Kidney glomerular epithelial cell (primary cell): ENCODE data around the gene FA2H.
"Not testable (repeated sequence)": the region's sequence is repeated elsewhere in the genome, so short reads cannot be mapped to it uniquely, and the experiment has no call there.

Source experiments
- DNase-seq: peaks from one replicate; lab custom pipeline; 2025; lab: John Stamatoyannopoulos, UW

The FA2H gene

DNA sequence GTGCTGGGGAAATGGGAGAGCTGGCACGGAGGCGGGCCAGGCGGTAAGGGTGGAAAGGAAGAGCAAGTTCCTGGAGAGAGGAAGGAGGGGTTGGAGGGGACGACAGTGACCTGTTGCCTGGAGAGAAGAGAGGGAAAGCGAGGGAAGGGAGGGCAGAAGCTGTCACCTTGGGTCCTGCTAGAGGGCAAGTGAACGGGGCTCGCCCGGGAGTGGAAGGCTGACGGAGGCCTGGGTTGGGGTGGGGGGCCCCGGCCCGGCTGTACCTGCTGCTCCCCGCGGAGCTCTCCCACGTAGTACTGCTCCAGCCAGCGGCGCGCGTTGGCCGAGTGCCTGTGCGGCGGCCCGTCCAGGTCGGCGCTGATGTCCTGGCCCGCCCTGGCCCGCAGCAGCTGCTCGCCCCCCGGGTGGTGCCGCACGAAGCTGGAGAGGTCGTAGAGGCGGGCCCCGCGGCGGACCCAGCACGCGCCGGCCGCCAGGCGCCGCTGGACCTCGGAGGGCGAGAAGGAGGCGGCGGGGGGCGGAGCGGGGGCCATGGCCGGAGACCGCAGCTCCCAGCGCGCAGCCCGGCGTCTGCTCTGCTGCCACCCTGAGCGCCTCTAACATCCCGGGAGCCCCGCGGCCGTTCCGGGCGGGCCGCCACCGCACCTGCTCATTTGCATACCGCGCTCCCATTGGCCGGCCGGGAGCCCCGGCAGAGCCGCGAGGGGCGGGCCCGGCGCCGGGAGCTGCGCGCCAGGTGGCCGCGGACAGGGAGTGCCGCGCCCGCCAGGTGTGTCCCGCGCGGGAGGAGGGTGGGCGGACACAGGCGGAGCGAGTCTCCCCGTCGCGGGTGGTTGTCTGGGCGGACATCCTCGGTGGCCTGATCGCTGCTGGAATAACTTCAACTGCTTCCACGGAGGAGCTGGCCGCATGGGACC, at the start of gene FA2H:
FA2H (minus strand) TSS at position 598 of the 917 bp plus-strand sequence; CDS start at position 533, 65 bp downstream.
- peak; percentile 11 for DNase-seq

- DNase-seq, result no peak
These were observed 43.2 kb upstream of the FA2H start for GRCh38 chr16:74817851-74818250.

GRCh38 chr16:74813109-74813641, 38.6 kb upstream of the FA2H start:
- DNase-seq, result peak; percentile 50

DNA sequence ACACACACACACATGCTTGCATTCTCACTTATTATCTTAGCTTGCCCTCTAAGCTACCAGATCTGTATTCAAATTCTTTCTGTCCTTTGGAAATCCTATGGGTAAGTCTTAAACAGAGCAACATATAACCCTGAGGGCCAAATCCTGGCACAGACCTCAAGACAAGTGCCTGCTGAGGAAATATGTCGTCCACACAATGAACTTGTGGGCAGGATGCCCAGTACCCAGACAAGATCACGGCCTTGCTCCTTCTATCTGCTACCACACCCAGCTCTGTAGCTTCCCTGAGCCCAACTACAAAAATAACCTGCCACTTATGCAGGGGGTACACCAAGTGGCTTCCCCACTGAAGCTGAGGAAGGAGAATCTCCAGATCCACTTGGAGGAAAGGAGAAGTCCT, 37.3 kb upstream of the FA2H start:
- DNase-seq, result no peak

DNA sequence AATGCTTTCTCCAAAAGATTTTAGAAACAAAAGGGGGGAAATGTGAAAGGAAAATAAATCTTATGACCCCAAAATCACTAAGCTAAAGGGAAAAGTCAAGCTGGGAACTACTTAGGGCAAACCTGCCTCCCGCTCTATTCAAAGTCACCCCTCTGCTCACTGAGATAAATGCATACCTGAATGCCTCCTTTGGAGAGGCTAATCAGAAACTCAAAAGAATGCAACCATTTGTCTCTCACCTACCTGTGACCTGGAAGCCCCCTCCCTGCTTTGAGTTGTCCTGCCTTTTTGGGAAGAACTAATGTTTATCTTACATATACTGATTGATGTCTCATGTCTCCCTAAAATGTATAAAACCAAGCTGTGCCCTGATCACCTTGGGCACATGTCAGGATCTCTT, 36.6 kb upstream of the FA2H start:
- not testable (repeated sequence) for DNase-seq

DNA sequence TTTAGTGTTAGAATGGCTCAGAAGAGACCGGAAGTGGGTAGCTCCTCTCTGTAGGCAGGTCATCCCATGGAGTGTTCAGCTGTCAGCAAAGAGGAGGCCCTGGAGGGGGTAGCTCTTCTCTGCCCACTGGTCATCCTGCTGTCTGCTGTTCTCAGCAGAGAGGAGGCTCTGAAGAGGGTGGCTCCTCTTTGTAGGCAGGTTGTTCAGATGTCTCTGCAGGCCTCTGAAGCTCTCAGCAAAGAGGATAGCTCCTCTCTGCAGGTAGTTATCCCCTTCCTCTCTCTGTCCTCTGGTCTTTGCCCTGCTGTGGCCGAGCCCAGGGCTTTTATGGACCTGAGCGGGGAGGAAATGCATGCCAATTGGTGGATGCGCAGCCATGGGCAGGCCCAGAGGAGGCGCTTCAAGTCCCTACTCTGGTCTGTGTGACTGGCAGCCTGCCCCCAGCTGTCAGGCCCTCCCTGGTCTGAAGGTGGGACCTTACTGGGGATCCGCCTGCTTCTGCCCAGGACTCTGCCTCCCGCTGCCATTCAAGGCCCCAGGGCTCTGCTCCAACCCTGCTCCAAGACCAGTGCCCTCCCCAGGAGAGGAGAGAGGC, 32.5 kb upstream of the FA2H start:
- no peak for DNase-seq

DNA sequence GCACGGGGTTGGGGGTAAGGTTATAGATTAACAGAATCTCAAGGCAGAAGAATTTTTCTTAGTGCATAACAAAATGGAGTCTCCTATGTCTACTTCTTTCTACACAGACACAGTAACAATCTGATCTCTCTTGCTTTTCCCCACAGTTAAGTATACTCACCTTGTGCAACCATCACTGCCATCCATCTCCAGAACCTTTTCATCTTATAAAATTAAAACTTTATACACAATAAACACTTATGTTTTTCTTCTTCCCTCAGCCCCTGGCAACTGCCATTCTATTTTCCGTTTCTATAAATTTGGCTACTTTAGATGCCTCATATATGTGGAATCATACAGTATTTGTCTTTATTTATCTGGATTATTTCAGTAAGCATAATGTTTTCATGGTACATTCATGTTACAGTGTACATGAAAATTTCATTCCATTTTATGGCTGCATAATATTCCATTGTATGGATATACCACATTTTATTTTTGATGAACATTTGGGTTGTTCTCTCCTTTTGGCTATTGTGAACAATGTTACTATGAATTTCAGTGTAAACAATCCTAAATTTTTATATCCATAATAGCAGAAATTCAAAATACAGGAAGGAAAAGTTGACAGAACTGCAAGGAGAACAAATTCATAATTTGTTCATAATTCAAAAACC, 25.7 kb upstream of the FA2H start:
- DNase-seq, result no peak

- DNase-seq, result no peak
These were observed 22.8 kb upstream of the FA2H start for GRCh38 chr16:74797414-74797813.

GRCh38 chr16:74795104-74795503, 20.5 kb upstream of the FA2H start:
- no peak for DNase-seq

- DNase-seq, result no peak
These were observed 20.0 kb upstream of the FA2H start for GRCh38 chr16:74794668-74795067.

GRCh38 chr16:74793571-74793970, 19.0 kb upstream of the FA2H start:
- no peak for DNase-seq

- no peak for DNase-seq
These were observed 17.6 kb upstream of the FA2H start for GRCh38 chr16:74792225-74792624.

GRCh38 chr16:74791749-74792148, 17.1 kb upstream of the FA2H start:
- not testable (repeated sequence) for DNase-seq

- no peak for DNase-seq
These were observed 13.5 kb upstream of the FA2H start for GRCh38 chr16:74788108-74788507.

DNA sequence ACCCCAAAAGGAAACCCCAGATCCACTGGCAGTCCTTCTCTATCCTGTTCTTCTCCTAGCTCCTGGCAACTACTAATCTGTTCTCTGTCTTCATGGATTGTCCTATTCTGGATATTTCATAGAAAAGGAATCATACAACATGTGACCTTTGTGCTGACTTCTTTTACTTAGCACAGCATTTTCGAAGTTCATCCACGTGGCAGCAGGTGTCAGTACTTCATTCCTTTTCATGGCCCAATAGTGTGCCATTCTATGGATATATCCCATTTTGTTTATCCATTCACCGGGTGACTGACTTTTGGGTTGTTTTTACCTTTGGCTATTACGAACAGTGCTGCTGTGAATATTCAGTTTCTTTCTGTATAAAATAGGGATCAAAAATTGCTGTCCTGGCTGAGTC, 10.4 kb upstream of the FA2H start:
- DNase-seq, result no peak

GRCh38 chr16:74778646-74779045, 4.0 kb upstream of the FA2H start:
- DNase-seq, result no peak

DNA sequence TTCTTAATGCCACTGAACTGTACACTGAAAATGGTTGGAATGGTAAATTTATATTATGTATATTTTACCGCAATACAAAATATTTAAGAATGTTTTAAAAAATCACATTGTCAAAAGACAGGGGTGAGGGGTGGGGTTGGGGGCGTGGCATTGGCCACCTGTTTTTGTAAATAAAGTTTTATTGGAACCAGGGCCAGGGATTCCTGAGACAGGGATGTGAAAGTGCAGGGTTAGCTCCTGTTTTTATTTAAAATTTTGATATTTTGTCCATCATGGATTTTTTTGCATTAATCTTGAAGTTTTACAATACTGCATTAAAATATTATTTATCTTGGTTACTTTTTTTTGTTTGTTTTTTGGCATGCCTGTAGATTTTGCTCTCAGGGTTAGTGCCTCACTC, 2.3 kb upstream of the FA2H start:
- no peak for DNase-seq

DNA sequence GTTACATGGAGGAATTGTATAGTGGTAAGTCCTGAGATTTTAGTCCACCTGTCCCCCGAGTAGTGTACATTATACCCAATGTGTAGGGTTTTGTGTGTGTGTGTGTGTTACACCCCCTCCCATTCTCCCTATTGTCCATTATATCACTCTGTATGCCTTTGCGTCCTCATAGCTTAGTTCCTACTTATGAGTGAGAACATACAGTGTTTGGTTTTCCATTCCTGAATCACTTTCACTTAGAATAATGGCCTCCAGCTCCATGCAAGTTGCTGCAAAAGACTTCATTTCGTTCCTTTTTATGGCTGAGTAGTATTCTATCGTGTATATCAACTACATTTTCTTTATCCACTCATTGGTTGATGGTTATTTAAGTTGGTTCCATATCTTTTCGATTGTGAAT, 635 bp upstream of the FA2H start:
- no peak for DNase-seq

DNA sequence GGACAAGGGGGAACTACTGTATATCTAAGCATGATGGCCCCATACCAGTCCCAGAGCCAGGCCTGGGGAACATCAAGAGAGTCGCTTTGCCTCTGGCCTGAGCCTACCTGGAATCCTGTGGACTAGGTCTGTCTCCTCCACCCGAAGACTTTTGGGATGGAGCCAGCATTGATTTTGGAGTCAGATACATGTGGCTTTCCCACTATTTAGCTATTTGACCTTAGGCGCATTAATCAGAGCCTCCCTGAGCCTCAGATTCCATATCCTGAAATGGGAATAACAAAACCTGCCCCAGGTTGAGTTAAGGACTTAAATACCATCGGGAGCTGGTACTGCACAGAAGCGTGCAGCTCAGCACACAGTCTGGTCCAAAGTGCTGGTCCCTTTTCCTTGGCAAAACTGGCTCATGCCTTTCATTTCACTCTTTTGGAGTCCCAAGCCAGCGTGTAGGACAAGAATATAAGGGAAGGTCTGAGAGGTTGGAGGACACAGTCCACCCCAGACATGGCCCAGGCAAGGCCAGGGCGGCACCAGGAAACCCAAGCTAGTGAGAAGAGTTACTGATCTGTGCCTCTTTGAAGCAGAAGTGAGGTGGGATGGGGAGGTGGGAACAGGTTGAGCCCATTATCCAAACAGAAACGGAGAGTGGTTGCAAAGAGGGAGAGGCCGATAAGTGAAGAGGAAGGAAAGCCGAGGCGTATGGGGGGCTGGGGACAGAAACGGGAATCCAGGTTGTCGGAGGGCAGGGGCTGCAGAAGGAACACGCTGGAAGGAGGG, 986 bp downstream of the FA2H start:
- no peak for DNase-seq

DNA sequence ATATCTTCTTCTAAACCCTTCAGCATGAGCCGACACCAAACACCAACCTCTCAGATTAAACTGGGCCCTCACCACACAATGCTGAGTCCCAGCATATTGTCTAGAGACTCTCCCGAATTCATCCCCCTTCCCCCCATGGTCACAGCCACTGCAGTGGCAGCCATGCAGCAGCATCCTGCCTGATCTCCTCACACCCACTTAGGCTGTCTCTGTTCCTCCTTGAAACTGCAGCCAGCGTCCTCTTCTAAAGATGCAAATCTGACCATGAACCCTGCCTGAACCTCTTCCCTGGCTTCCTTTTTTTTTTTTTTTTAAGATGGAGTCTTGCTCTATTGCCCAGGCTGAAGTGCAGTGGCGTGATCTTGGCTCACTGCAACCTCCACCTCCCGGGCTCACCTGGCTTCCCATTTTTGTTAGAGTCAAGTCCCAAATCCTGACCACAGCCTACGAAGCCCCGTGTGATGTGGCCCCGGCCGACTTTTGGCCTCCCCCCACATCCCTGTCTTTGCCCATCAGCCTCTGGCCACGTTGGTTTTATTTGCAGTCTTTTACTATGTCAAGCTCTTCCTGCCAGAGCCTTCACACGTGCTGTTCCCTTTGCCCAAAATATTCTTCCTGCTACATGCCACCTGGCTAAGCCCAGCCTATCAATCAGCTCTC, 2.8 kb downstream of the FA2H start:
- no peak for DNase-seq

DNA sequence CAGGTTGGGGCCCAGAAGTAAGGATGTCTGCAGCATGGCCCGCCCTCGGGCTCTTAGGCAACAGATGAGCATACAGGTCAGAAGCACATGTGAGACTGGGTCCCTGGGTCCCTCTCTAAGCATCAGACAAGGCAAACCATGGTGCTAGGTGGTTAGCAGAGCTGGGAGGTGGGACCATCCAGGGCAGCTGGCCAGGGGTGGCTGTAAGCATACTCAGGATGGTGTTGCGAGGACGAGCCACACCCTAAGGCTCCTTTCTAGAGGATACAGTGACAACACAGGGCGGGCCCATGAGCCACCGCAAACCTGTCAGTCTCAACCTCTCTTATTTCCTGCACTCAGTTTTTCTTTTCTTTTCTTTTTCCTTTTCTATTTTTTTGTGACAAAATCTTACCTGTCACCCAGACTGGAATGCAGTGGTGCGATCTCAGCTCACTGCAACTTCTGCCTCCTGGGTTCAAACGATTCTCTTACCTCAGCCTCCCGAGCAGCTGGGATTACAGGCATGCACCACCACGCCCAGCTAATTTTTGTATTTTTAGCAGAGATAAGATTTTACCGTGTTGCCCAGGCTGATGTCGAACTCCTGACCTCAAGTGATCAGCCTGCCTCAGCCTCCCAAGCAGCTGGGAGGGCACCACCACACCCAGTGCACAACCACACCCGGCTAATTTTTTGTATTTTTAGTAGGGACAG, 3.6 kb downstream of the FA2H start:
- DNase-seq, result no peak
